ENCODE results near the gene PTPRG.

PTPRG gene

DNA sequence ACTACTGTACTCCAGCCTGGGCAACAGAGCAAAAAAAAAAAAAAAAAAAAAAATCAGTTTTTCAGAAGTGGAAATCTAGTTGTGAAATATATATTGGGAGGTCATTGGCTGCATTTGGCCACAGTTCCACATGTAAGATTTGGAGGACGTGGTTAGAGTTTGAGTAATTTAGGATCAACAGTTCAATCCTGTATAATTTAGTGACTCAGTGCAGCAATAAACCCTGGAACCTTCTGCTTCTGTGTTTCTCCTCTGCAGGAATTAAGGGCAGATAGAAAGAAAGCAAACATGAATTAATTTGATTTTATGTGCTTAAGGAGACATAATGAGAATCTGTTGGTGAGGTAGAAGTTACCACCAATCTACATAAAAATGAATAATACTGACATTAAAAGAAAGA lies 347.0 kb downstream of the PTPRG start:
- H3K27ac ChIP-seq: no peak overlapping the region
- TF ChIP-seq, protein P1, sequence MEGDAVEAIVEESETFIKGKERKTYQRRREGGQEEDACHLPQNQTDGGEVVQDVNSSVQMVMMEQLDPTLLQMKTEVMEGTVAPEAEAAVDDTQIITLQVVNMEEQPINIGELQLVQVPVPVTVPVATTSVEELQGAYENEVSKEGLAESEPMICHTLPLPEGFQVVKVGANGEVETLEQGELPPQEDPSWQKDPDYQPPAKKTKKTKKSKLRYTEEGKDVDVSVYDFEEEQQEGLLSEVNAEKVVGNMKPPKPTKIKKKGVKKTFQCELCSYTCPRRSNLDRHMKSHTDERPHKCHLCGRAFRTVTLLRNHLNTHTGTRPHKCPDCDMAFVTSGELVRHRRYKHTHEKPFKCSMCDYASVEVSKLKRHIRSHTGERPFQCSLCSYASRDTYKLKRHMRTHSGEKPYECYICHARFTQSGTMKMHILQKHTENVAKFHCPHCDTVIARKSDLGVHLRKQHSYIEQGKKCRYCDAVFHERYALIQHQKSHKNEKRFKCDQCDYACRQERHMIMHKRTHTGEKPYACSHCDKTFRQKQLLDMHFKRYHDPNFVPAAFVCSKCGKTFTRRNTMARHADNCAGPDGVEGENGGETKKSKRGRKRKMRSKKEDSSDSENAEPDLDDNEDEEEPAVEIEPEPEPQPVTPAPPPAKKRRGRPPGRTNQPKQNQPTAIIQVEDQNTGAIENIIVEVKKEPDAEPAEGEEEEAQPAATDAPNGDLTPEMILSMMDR (conservative IDR thresholded peaks at IDR 0.05): no peak

DNA sequence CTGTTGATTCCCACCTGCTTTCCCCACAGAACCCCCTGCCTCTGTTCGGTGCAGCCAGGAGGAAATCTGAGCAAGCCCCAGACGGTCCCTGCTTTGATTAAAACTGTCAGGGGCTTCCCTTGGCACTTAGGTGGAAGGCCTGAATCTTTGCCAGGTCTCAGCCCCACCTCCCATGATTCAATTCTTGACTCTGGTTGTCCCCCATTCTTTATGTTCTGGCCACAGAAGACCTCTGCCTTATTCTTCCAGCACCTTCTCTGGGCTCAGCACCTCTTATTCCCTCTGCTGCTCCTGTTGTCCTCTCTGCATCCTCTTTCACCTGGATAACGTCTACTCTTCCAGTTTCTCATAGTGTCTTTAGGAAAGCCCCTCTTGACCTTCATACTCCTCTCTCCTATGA lies 349.4 kb downstream of the PTPRG start:
- TF ChIP-seq, protein P1 (conservative IDR thresholded peaks at IDR 0.05): no peak
- H3K27ac ChIP-seq: no peak overlapping the region

DNA sequence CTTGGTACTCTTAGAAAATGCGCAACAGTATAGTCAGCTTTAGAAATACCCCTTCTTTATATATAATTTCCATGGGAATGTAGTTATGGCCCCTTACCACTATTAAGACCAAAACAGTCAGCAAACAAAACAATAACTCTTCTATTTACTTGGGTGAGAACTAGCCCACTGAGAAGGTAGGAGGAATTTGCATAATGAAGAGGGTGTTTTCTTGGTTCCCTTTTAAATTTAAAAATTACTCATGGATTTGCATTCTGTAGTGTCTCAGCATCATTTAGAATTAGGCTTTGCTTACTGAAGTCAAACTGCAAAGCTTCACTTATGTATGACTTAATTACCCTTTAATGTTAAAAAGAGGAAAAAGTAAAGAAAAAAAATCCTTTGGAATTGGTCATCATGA lies 350.8 kb downstream of the PTPRG start:
- TF ChIP-seq, protein P1 (conservative IDR thresholded peaks at IDR 0.05): no peak
- H3K27ac ChIP-seq: no peak overlapping the region

DNA sequence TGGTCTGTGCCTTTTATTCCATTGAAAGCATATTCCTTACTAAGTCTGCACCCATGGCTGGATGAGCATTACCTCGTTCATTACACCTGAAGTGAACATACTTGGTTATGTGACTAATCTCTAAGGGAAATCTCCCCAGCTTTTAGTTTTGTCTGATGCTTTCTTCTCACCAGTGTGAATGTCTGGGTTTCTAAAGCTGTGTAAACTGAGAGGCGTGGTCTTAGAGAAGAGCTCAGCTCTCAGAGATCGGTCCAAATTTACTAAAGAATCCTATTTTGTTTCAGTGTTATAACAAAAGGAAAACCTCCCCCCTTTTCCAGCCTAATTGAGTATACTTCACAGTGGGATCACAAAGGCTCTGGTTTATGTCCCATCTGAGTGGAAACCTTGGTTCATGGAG lies 352.3 kb downstream of the PTPRG start:
- TF ChIP-seq, protein P1 (conservative IDR thresholded peaks at IDR 0.05): no peak

DNA sequence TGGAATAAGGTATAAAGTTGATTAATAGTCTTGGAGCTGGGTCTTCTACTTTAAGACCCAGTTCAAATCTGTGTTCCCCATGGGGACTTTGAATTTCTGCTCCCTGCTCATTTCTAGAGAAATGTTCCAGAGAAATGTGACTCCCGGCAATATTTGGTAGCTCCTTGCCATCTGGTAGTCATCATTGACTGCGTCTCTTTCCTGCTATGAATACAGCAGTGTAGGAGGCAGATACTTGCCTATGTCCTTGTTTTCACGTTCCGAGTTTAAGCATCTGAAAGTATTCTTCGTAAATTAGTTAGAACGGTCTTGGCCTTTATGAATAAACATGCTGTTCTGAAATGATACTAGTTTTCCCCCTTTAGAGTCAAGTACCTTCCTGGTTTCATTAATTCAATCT lies 352.9 kb downstream of the PTPRG start:
- H3K27ac ChIP-seq: no peak overlapping the region
- TF ChIP-seq, protein P1 (conservative IDR thresholded peaks at IDR 0.05): no peak

More for the DNA sequence above, 352.3 kb downstream of the PTPRG start:
- no peak overlapping the region for H3K27ac ChIP-seq

DNA sequence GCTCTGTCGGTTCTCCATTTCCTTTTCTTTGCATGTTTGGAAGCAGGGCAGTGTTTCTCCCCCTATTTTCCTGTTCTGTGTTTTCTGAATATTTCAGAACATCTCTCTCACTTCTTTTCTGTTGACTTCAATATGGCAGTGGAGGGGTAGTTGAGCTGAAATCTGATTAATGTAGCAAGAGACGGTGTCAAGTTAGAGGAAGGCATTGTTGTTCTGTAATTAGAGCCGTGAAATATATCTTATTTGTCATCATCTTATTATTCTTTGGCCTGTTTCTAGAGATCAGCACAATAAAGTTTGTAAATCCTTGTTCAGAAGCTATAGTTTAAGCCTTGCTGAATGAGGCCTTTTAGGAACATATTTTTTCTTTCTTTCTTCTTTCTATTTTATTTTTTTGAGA lies 353.9 kb downstream of the PTPRG start:
- TF ChIP-seq, protein P1 (conservative IDR thresholded peaks at IDR 0.05): no peak
- no peak overlapping the region for H3K27ac ChIP-seq

DNA sequence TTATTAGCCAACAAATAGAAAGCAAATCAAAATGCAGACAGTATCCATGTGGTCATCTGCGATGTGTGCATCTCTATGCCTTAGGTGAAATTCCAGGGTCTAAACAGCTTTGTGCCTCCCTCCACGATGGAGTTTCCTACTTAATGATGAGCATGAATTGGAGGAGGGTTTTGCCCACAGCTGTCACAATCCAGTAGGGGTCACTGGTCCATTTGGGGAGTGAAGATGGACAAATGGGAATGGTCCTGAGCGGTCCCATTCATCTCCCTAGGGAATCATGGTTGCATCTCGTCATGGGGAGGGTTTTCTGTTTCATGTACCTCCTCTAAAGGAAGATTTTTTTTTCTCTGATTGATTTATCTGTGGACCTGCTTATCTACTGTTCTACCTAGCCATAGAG lies 358.0 kb downstream of the PTPRG start:
- TF ChIP-seq, protein P1 (conservative IDR thresholded peaks at IDR 0.05): 0 out of 2 replicates have a peak, but pooled peaks have one; percentile 7
- no peak overlapping the region for H3K27ac ChIP-seq

DNA sequence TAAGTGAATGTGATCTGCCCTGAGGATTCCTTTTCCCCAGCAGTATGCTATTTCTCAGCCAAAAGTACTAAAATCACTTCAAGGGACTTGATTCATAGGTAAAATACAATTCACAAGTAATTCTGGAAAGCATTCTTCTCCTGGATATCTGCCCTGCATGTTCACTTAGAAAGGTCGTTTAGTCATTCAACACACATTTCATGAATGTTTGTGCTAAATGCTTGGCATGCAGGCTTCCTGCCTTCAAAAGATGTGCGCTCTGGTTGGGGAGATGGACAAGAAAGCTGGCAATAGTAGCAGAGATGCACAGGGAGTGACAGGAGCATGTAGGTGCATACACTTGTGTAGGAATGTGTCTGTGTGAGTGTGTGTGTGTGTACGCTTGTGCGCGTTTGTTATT lies 360.7 kb downstream of the PTPRG start:
- TF ChIP-seq, protein P1 (conservative IDR thresholded peaks at IDR 0.05): no peak
- H3K27ac ChIP-seq: no peak overlapping the region

All from VCaP (cell line).